HG02610 (cell line): ENCODE data around the gene MED15.
"Not testable (repeated sequence)": the region's sequence is repeated elsewhere in the genome, so short reads cannot be mapped to it uniquely, and the experiment has no call there.

ENCODE experiments used
- ATAC-seq: cut with Tn5 transposase; IDR thresholded peaks from one replicate; pipeline ENCODE4 v1.9.1; 2021; ENCODE audit warnings: mild to moderate bottlenecking, moderate library complexity; ENCODE audit not compliant: unreplicated experiment

MED15 gene

DNA sequence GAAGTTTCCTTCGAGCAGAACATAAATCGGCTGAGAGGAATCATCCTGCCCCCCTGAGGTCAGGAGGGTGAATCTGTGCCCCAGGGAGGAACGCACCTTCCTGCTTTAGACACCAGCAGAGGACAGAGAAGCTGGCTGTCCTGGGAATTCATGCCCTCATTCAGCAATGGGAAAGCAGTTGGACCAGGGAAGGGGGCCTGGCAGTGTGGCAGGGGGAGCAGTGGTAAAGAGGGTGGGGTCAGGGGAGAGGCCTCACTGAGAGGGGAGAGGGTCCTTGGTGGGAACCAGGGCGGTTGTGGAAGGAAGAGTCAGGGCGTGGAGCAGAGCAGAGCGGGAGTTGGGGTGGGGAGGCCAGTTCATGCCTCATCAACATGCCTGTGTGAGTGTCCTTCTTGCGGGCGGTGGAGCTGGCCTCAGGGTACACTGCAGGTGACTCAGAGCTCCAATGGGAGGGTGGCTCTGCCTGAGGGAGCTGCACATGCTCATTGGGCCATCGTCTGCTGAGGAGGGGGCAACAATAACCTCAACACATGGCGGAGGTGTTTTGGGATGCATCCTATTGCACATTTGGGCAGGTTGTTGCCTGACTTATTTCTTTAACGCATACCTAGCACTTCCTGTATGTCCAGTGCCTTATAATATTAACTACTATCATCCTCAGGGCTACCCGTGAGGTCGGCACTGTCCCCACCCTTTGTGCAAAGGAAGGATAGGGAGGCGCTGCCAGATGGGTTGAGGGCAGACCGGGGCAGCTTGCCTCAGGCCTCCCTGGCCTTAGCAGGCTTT, 23.2 kb downstream of the MED15 start:
- ATAC-seq, result no peak

DNA sequence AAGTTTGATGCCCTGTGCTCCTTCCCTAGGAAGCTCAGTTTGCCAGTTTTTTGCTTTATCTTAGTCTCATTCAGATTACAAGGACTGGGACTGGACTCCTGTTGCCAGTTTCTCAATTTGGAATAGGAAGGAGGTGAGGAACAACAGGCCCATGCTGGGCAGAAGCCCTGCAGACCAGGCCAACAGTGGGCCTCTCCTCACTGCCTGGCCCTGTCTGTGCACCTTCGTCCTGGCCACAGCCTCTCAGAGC, 23.7 kb downstream of the MED15 start:
- no peak for ATAC-seq

DNA sequence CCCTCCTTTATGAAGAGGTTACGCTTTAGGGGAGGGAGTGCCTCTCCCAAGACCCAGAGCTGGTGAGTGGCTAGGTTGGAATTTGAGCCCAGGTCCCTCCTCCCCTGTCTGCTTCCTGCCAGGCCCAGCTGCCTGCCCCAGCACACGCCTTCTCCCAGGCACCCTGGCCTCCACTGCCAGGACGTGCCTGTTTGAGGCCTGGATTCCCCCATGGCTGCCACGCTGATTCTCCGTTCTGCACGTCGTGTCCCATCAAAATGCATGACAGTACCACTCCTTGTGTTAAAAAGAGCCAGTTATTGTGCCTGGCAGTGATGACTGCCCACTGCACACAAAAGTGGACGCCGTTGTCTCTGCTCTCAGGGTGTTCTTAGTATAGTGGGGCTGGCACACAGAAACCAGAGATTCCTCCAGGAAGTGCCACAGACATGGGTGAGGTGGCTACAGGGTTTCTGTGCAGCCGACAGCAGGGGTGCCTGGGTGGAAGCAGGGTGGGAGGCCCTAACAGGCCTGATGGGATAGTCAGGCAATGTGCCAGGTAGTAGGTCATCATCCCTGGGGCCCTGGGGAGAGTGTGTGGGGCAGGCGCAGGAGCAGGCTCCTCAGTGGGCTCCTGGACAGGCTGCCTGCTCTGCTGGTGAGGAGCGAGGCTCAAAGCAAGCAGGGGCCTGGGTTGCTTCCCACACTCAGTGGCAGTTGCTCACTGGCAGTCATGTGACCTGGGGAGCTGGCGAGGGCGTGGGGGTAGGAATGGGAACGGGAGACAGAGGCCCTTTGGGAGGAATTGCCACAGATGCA, 24.2 kb downstream of the MED15 start:
- ATAC-seq, result no peak

DNA sequence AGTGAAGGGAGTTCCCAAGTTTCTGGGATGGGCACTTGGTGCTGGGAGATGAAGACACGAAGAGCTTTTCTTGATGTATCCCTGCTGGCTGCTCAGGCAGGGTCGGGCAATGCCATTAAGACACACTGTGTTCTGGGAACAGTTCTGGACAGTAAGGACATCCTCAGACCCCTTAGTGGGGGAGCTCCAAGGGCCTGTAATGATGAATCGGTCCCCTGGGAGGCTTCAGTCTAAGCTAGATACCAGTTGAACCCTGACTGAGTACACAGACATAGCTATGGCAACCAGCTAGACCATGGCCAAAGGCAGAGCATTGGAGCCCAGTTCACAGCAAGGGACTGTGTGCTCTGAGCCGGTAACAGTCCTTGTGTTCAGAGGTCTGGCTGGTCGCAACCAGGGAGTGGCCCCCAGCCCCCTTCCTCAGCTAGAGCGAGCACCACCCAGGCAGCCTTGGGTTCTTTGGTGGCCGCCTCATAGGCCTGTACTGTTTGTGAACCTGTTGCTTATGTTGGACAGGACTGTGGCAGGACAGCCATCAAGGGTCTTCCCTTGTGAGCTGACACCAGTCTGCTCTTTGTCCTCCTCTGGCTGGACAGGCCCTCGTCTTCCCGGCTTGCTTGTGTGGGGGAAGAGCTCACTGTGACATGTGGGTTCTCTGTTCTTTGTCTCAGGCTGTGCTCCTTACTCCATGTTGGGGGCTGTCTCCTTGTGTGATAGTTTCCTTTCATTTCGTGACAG, 25.0 kb downstream of the MED15 start:
- no peak for ATAC-seq

DNA sequence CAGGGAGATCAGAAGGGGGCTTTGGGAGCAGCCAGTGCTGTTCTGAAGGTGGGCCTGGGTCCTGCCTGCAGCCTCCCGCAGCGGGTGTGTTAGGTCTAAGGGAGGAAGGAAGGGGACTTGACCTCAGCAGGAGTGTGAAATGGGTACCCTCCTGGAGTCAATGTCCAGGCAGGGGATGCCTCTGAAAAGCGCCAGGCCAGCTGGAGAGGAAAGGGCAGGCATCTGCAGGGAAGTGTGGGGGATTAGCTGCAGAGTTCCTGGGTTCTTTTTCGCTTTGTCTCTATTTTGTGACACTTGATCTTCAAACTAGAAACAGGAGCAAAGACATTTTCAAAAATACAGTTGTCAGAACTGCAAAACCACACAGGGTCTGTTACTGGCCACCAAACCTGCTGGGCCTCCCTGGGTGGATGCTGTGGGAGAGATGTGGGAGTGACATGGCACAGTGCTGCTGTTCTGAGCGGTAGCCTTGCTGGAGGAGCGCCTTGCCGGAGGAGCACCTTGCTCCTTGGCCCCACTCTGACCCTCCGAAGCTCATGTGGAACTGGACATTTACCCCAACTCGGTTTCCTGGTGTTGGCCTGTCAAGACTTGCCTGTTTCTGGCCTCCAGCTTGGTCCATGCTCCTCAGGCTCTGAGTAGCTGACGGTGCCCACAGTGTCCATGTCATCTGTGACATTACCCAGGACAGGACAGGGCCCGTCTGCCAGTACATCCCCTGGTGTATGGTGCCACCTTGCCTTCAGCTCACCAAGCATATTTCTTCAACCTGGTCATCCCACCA, 25.9 kb downstream of the MED15 start:
- ATAC-seq, result no peak

DNA sequence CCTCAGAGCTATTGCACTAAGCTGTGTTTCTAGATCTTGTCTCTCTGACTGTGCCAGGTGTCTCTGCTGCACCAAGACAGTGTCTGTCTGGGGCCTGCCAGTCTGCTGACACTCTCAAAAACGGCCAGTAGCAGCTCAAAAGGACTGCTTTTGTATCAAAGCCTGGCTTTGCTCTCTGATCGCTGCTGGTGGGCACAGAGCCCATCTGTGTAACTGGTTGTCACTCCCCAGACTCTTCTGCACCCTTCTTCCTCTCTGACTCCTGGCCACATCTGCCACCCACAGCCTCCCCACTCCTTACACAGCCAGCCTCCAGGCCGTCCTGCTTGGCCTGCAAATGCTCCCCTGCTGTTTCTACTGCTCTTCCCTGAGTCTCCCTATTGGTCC, 26.5 kb downstream of the MED15 start:
- ATAC-seq, result no peak

- no peak for ATAC-seq
Observed at GRCh38 chr22:20536590-20537324, 29.3 kb downstream of the MED15 start.

- no peak for ATAC-seq
Observed at GRCh38 chr22:20537325-20537756, 29.9 kb downstream of the MED15 start.

DNA sequence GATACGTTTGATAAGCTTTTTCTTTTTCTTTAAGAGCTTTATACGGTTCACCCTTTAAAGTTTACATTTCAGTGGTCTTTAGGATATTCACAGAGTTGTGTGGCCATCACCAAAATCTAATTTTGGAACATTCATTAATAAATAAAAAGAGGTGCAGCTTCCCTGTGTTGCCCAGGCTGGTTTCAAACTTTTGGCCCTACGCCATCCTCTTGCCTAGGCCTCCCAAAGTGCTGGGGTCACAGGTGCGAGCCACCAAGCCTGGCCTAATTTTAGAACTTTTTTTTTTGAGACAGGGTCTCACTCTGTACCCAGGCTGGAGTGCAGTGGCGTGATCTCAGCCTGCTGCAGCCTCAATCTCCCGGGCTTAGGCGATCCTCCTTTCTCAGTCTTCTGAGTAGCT, 30.6 kb downstream of the MED15 start:
- ATAC-seq, result no peak

GRCh38 chr22:20538875-20539274, 31.5 kb downstream of the MED15 start:
- ATAC-seq, result not testable (repeated sequence)

DNA sequence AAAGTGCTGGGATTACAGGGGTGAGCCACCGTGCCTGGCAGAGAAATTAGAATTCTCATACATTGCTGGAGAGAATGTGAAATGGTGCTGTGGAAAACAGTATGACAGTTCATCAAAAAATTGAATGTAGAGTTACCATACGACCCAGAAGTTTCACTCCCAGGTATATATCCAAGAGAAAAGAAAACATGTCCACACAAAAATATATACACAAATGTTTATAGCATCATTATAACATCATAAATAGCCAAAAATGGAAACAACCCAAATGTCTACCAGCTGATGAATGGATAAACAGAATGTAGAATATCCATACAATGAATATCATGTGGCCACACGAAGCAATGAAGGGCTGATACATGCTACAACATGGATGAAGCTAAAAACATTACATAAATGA, 34.6 kb downstream of the MED15 start:
- no peak for ATAC-seq

- no peak for ATAC-seq
Observed at GRCh38 chr22:20542736-20543135, 35.3 kb downstream of the MED15 start.

DNA sequence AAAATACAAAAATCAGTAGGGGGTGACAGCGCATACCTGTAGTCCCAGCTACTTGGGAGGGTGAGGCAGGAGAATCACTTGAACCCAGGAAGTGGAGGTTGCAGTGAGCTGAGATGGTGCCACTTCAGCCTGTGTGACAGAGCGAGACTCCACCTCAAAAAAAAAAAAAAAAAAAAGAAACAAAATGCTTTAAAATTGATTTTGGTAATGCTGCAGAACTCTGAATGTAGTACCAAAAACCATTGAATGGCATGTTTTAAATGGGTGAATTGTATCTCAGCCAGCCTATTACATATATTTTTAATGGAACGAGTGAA, 37.9 kb downstream of the MED15 start:
- not testable (repeated sequence) for ATAC-seq

DNA sequence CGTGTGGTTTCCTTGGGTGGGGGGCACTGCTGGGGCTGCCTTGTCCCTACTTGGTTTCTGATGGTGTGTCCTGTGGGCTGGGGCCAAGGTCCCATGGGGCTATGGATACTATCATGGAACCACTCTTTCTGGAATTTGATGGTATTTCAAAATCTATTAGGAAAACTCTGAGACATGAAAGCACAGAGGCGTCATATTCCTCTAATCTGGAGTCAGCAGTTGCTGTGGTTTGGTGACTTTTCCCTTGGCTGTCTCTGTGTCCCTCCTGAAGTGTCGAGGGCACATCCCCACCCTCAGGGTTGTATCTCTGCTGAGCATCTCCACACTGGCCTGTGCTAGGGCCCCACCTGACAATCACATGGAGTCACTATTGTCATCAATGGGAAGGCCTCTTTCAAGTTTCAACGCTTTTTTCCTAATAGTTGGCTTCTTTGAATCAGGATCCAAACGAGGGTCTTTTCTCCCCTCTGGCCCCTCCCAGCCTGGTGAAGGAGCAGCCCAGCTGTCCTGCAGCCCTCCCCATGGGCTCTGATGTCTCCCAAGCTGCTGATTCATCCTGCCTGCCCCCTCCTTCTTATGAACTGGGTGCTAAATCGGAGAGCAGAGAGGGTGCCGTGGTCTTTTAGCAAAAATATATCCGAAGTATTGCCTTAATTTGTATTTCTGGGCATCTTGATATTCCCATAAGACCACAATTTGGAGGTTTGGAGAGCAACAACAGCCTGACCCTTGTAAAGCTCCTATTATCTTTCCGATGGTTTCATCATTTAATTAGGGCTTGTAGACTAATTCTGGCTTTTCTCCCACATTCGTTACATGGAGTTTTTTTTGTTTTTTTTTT, 38.5 kb downstream of the MED15 start:
- ATAC-seq, result no peak

- no peak for ATAC-seq
Observed at GRCh38 chr22:20546541-20546950, 39.1 kb downstream of the MED15 start.

DNA sequence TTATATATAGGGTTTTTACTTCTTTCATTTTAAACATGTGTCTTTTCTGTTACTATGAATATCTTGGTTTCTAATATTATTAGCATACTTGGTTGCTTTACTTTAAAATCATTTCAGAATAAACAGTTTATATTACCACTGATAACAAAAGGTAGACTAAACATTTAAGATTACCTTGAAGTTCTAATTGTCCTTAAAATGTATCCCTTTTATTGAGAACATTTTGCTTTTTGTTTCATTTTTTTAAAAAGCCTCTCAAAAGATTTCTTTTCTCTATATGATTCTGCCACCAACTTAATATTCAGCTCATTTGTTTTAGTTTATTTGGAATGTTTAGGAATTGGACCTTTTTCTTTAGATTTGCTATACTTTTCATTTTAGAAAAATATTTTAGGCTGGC, 39.6 kb downstream of the MED15 start:
- ATAC-seq, result no peak

GRCh38 chr22:20548806-20549205, 41.4 kb downstream of the MED15 start:
- ATAC-seq, result no peak

GRCh38 chr22:20549232-20549841, 41.9 kb downstream of the MED15 start:
- ATAC-seq, result no peak
